ENCODE data around the gene GSS. TPM values are rescaled to one million over a fixed set of nuclear protein-coding genes. Genes with fewer than 3 reads are reported as not detected.

GSS gene
- total RNA-seq, 4 donors from 2014 or later, result 56.5 to 86.7 (median 75.2) TPM

GRCh38 chr20:34992751-34993417, 37.3 kb upstream of the GSS start:
- DNase-seq (ENCODE audit: low spot score in 2 of 2), result no peak
- no peak overlapping the region for H3K27ac ChIP-seq
- no peak for TF ChIP-seq EP300 (IDR thresholded peaks at IDR 0.05)
- no peak for TF ChIP-seq POLR2A (IDR thresholded peaks at IDR 0.05)
- TF ChIP-seq POLR2AphosphoS5 (IDR thresholded peaks at IDR 0.05), result no peak
- TF ChIP-seq CTCF (IDR thresholded peaks at IDR 0.05), result no peak
- no peaks in the 10 kb centered on the region for H3K9me3 ChIP-seq
- H3K4me1 ChIP-seq, result peaks cover 12% of the 10 kb centered on the region
- H3K36me3 ChIP-seq, result peaks cover 34% of the 10 kb centered on the region
- no peaks in the 10 kb centered on the region for H3K27me3 ChIP-seq
- no peak overlapping the region for H3K4me3 ChIP-seq
- 94% methylated on average over 13 of the region's 20 CpGs for WGBS

- 65% methylated on average over 9 of the region's 18 CpGs for WGBS
- DNase-seq (ENCODE audit: low spot score in 2 of 2), result no peak
- Histone ChIP-seq H3K4me1 (peaks cover 4% of the 10 kb centered on the region), H3K27ac (no peak overlapping the region), H3K27me3 (peaks cover 5% of the 10 kb centered on the region), H3K9me3 (no peaks in the 10 kb centered on the region), H3K4me3 (no peak overlapping the region), H3K36me3 (peaks cover 21% of the 10 kb centered on the region)
- TF ChIP-seq POLR2A (IDR thresholded peaks at IDR 0.05), result no peak
- no peak for TF ChIP-seq EP300 (IDR thresholded peaks at IDR 0.05)
- TF ChIP-seq POLR2AphosphoS5 (IDR thresholded peaks at IDR 0.05), result no peak
- TF ChIP-seq CTCF (IDR thresholded peaks at IDR 0.05), result no peak
Measured at GRCh38 chr20:34990661-34991214, 35.1 kb upstream of the GSS start.

- DNase-seq (ENCODE audit: low spot score in 2 of 2), result no peak
- Histone ChIP-seq H3K27me3 (peaks cover 10% of the 10 kb centered on the region), H3K4me3 (no peak overlapping the region), H3K4me1 (peaks cover 4% of the 10 kb centered on the region), H3K9me3 (no peaks in the 10 kb centered on the region), H3K36me3 (peaks cover 17% of the 10 kb centered on the region), H3K27ac (no peak overlapping the region)
- 50% methylated on average over 11 of the region's 11 CpGs for WGBS
- TF ChIP-seq POLR2A (IDR thresholded peaks at IDR 0.05) (no peak), CTCF (IDR thresholded peaks at IDR 0.05) (no peak), EP300 (IDR thresholded peaks at IDR 0.05) (no peak), POLR2AphosphoS5 (IDR thresholded peaks at IDR 0.05) (no peak)
Measured at GRCh38 chr20:34990231-34990630, 34.6 kb upstream of the GSS start.

- DNase-seq (ENCODE audit: low spot score in 2 of 2), result no peak
- 63% methylated on average over 4 of the region's 14 CpGs for WGBS
- Histone ChIP-seq H3K27ac (no peak overlapping the region), H3K4me3 (no peak overlapping the region), H3K9me3 (no peaks in the 10 kb centered on the region), H3K27me3 (peaks cover 15% of the 10 kb centered on the region), H3K36me3 (peaks cover 13% of the 10 kb centered on the region), H3K4me1 (peaks cover 4% of the 10 kb centered on the region)
- TF ChIP-seq CTCF (IDR thresholded peaks at IDR 0.05) (no peak), POLR2A (IDR thresholded peaks at IDR 0.05) (no peak), EP300 (IDR thresholded peaks at IDR 0.05) (no peak), POLR2AphosphoS5 (IDR thresholded peaks at IDR 0.05) (no peak)
Measured at GRCh38 chr20:34989670-34990069, 34.1 kb upstream of the GSS start.

- TF ChIP-seq POLR2A (IDR thresholded peaks at IDR 0.05), result no peak
- TF ChIP-seq POLR2AphosphoS5 (IDR thresholded peaks at IDR 0.05), result no peak
- no peak for TF ChIP-seq CTCF (IDR thresholded peaks at IDR 0.05)
- no peak for TF ChIP-seq EP300 (IDR thresholded peaks at IDR 0.05)
- WGBS, result 95% methylated on average over 4 of the region's 4 CpGs
- DNase-seq (ENCODE audit: low spot score in 2 of 2), result no peak
- Histone ChIP-seq H3K27me3 (peaks cover 21% of the 10 kb centered on the region), H3K4me3 (no peak overlapping the region), H3K27ac (no peak overlapping the region), H3K4me1 (peaks cover 9% of the 10 kb centered on the region), H3K9me3 (no peaks in the 10 kb centered on the region), H3K36me3 (peaks cover 11% of the 10 kb centered on the region)
Measured at GRCh38 chr20:34989118-34989517, 33.5 kb upstream of the GSS start.
